ENCODE results near the gene TNFRSF1B. TPM values are rescaled to one million over a fixed set of nuclear protein-coding genes. Genes with fewer than 3 reads are reported as not detected.

Gene TNFRSF1B
- total and polyA plus RNA-seq, 2 of the 8 experiments (the other 6 are each of a cell fraction or from before 2014, with no cell fraction given): 1.7 to 2.9 TPM

DNA sequence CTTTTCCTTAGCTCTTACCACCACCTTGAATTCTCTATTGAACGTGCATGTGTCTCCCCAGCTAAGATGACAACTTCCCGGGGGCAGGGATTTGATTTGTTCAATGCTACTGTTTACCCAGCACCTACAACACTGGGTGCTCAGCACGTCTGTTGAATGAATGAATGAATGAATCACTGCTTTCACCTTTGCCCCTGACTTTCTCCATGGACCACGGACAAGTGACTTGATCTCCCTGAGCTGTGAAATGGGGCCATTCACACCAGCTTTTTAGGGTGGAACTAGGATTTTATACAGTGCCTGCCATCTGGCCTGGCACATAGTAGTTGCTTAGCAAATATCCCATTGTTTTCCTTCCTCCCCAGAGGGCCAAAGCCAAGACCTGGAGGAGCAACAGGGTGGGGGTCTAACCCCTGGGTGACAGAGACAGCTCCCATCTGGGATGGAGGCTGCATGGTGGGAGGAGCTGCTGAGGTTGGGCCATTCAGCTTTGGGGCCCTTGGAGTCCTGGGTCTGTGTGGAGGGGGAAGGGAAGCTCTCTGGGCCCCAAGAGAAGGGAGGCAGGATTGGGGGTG is 15.7 kb downstream of the TNFRSF1B start (continued):
- no peak for TF ChIP-seq USF2 (IDR thresholded peaks at IDR 0.05; ENCODE audit: low read length)
- no peak for TF ChIP-seq SIRT6 (IDR thresholded peaks at IDR 0.05; ENCODE audit: low read length)
- TF ChIP-seq, protein P1, sequence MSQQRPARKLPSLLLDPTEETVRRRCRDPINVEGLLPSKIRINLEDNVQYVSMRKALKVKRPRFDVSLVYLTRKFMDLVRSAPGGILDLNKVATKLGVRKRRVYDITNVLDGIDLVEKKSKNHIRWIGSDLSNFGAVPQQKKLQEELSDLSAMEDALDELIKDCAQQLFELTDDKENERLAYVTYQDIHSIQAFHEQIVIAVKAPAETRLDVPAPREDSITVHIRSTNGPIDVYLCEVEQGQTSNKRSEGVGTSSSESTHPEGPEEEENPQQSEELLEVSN (IDR thresholded peaks at IDR 0.05): no peak
- no peak for TF ChIP-seq BRCA1 (IDR thresholded peaks at IDR 0.05; ENCODE audit: low read depth, low read length)
- TF ChIP-seq, protein P2, sequence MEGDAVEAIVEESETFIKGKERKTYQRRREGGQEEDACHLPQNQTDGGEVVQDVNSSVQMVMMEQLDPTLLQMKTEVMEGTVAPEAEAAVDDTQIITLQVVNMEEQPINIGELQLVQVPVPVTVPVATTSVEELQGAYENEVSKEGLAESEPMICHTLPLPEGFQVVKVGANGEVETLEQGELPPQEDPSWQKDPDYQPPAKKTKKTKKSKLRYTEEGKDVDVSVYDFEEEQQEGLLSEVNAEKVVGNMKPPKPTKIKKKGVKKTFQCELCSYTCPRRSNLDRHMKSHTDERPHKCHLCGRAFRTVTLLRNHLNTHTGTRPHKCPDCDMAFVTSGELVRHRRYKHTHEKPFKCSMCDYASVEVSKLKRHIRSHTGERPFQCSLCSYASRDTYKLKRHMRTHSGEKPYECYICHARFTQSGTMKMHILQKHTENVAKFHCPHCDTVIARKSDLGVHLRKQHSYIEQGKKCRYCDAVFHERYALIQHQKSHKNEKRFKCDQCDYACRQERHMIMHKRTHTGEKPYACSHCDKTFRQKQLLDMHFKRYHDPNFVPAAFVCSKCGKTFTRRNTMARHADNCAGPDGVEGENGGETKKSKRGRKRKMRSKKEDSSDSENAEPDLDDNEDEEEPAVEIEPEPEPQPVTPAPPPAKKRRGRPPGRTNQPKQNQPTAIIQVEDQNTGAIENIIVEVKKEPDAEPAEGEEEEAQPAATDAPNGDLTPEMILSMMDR (IDR thresholded peaks at IDR 0.05; ENCODE audit: control extremely low read depth in 1 of 3, insufficient read depth in 1 of 3, low read depth in 1 of 3, low read length in 3 of 3): no peak
- no peak for TF ChIP-seq TEAD4 (IDR thresholded peaks at IDR 0.05; ENCODE audit: low read depth, low read length)
- TF ChIP-seq GTF2F1 (IDR thresholded peaks at IDR 0.05; ENCODE audit: borderline replicate concordance, low read depth, low read length): no peak

All from H1 (cell line).